K562 (cell line): ENCODE measurements around the gene MACROD2. TPM values are rescaled to one million over a fixed set of nuclear protein-coding genes. Genes with fewer than 3 reads are reported as not detected.

Experiments
- E2F3 ChIP-seq: fragments of 250-450 bp; sonication (Bioruptor Pico); IDR thresholded peaks from 2 replicates; pipeline ENCODE4 v1.4.0; 2020; ENCODE audit warnings: mild to moderate bottlenecking
- HEY1 ChIP-seq: fragments of 250-450 bp; sonication (Bioruptor Pico); IDR thresholded peaks from 2 replicates; pipeline ENCODE4 v1.5.0; 2020; ENCODE audit warnings: mild to moderate bottlenecking, moderate library complexity, borderline replicate concordance
- KDM1A ChIP-seq, 2 experiments: fragments of 450-650 bp; IDR thresholded peaks; 2 replicates each; pipeline ENCODE4 v1.6.1; 2016; ENCODE audit warnings: mild to moderate bottlenecking in 2 of 2
- MBD1 ChIP-seq: fragments of 250-450 bp; sonication (Bioruptor Pico); IDR thresholded peaks from 2 replicates; pipeline ENCODE4 v1.8.0; 2022; ENCODE audit warnings: inconsistent platforms
- MTA1 ChIP-seq: fragments of 450-650 bp; IDR thresholded peaks from 2 replicates; pipeline ENCODE4 v1.6.1; 2017; ENCODE audit warnings: borderline replicate concordance
- MTA3 ChIP-seq: fragments of 450-650 bp; formaldehyde crosslinking; IDR thresholded peaks from 2 replicates; pipeline ENCODE4 v1.6.1; 2017; ENCODE audit warnings: mild to moderate bottlenecking, borderline replicate concordance
- PRMT5 ChIP-seq: sonication (generic); formaldehyde crosslinking; IDR thresholded peaks from 2 replicates; pipeline ENCODE4 v1.5.0; 2020; ENCODE audit warnings: missing genetic modification reagents
- SRSF1 ChIP-seq: fragments of 200-400 bp; formaldehyde crosslinking; IDR thresholded peaks from 2 replicates; pipeline ENCODE4 v1.6.1; 2017; ENCODE audit warnings: mild to moderate bottlenecking, low read depth, low read length, moderate library complexity
- ZBTB33 ChIP-seq: sonication (generic); formaldehyde crosslinking; IDR thresholded peaks from 2 replicates; pipeline ENCODE4 v1.8.1; 2023; ENCODE audit warnings: mild to moderate bottlenecking, missing genetic modification reagents
- ZFP1 ChIP-seq: fragments of 450-650 bp; formaldehyde crosslinking; IDR thresholded peaks from 2 replicates; pipeline ENCODE4 v1.4.0; 2020; ENCODE audit warnings: mild to moderate bottlenecking, mixed read lengths
- ZNF639 ChIP-seq, 2 experiments: fragments of 200-800 bp in 1 of 2; sonication (Bioruptor generic) in 1 of 2; sonication (generic) in 1 of 2; formaldehyde crosslinking in 1 of 2; IDR thresholded peaks in 1 of 2; conservative IDR thresholded peaks in 1 of 2; 2 replicates each; pipeline versions ENCODE4 v1.5.0 to v1.6.1; 2016 to 2020; ENCODE audit warnings: missing compliant biosample characterization in 1 of 2, missing genetic modification characterization in 1 of 2, missing genetic modification reagents in 1 of 2
- polyA plus RNA-seq, 8 experiments: library from polyadenylated mRNA; depleted of rRNA in 4 of 8; stranded (reverse) in 5 of 8; unstranded in 3 of 8; fragments of >200 nt; fragmentation: Nextera tagmentation in 2 of 8; fragmentation: Illumina TruSeq in 1 of 8; extraction: Ambion mirVana in 2 of 8; extraction: Trizol in 1 of 8; gene quantifications; 2 replicates each; pipeline versions ENCODE4 v1.2.1 to v1.2.3, GENCODE V29; 2011 to 2014; ENCODE audit warnings: inconsistent platforms in 1 of 8, missing spikeins in 1 of 8
- total RNA-seq, 7 experiments: library from RNA; depleted of rRNA in 6 of 7; stranded (reverse); fragments of >200 nt in 6 of 7; fragmentation: Illumina TruSeq in 2 of 7; extraction: Trizol in 2 of 7; gene quantifications; 2 replicates each; pipeline versions ENCODE4 v1.2.1 to v1.2.3, GENCODE V29; 2011 to 2021; ENCODE audit warnings: low replicate concordance in 1 of 7

Gene MACROD2
- total and polyA plus RNA-seq, 9 of the 15 experiments (the other 6 are each of a cell fraction or from before 2014, with no cell fraction given) = not detected

GRCh38 chr20:14051454-14051853, 56.1 kb downstream of the MACROD2 start (continued):
- no peak for TF ChIP-seq MTA1
- no peak for TF ChIP-seq ZFP1
- no peak for TF ChIP-seq KDM1A (IDR thresholded peaks at IDR 0.05)
- no peak for TF ChIP-seq MTA3
- no peak for TF ChIP-seq PRMT5 (CRISPR knock-in tag)
- no peak for TF ChIP-seq SRSF1
- TF ChIP-seq E2F3 = no peak
- TF ChIP-seq ZBTB33 (CRISPR knock-in tag) = no peak
- TF ChIP-seq MBD1 (CRISPR knock-in tag) = no peak
- no peak for TF ChIP-seq HEY1 (CRISPR knock-in tag)
- TF ChIP-seq ZNF639 (CRISPR knock-in tag; conservative IDR thresholded peaks at IDR 0.05 in 1 of 2, IDR thresholded peaks at IDR 0.05 in 1 of 2) = no peak
